ENCODE measurements around the gene CEL.
"Not testable (repeated sequence)": the region's sequence is repeated elsewhere in the genome, so short reads cannot be mapped to it uniquely, and the experiment has no call there.

The CEL gene

DNA sequence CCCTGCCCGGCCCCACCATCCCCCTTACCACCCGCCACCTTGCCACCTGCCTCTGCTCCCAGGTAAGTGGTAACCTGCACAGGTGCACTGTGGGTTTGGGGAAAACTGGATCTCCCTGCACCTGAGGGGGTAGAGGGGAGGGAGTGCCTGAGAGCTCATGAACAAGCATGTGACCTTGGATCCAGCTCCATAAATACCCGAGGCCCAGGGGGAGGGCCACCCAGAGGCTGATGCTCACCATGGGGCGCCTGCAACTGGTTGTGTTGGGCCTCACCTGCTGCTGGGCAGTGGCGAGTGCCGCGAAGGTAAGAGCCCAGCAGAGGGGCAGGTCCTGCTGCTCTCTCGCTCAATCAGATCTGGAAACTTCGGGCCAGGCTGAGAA is at the start of gene CEL:
Gene CEL, plus strand, starts transcription at position 218 of the 382 bp plus-strand sequence. Its CDS starts 22 bp downstream, at position 240.
- peak within 1 kb of the TSS; percentile 42 for H3K9ac ChIP-seq (ENCODE audit: low read length)
- not testable (repeated sequence) for H3K27ac ChIP-seq (ENCODE audit: low read depth, low read length); H3K9me3 ChIP-seq (ENCODE audit: control insufficient read depth, insufficient read depth, low read depth, low read length); H3K4me3 ChIP-seq (ENCODE audit: low read depth, low read length); H3K27me3 ChIP-seq (ENCODE audit: control insufficient read depth, insufficient read depth, low read length)
- peaks cover 30% of the 10 kb centered on the region for H3K4me1 ChIP-seq (ENCODE audit: control insufficient read depth, insufficient read depth, low read length)
- peaks cover 18% of the 10 kb centered on the region for H3K36me3 ChIP-seq (ENCODE audit: control insufficient read depth, insufficient read depth, low read length)

DNA sequence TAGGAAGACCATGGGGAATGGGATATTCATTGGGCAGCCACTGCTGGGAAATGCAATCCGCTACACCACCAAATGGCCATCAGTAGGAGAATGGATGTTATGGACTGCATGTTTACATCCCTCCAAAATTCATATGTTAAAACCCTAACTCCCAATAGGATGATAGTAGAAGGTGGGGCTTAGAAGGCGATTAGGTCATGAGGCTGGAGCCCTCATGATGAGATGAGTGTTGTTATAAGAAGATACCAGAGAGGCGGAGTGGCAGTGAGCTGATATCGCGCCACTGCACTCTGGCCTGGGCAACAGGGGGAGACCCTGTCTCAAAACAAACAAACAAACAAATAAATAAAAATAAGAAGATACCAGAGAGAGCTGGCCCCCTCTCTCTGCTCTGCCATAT is 47.1 kb upstream of the CEL start:
- Histone ChIP-seq H3K36me3 (ENCODE audit: control insufficient read depth, insufficient read depth, low read length) (no peaks in the 10 kb centered on the region), H3K27me3 (ENCODE audit: control insufficient read depth, insufficient read depth, low read length) (peaks cover 40% of the 10 kb centered on the region), H3K4me1 (ENCODE audit: control insufficient read depth, insufficient read depth, low read length) (no peaks in the 10 kb centered on the region), H3K9me3 (ENCODE audit: control insufficient read depth, insufficient read depth, low read depth, low read length) (no peaks in the 10 kb centered on the region), H3K9ac (ENCODE audit: low read length) (no peak overlapping the region), H3K27ac (ENCODE audit: low read depth, low read length) (no peak overlapping the region), H3K4me3 (ENCODE audit: low read depth, low read length) (no peak overlapping the region)

DNA sequence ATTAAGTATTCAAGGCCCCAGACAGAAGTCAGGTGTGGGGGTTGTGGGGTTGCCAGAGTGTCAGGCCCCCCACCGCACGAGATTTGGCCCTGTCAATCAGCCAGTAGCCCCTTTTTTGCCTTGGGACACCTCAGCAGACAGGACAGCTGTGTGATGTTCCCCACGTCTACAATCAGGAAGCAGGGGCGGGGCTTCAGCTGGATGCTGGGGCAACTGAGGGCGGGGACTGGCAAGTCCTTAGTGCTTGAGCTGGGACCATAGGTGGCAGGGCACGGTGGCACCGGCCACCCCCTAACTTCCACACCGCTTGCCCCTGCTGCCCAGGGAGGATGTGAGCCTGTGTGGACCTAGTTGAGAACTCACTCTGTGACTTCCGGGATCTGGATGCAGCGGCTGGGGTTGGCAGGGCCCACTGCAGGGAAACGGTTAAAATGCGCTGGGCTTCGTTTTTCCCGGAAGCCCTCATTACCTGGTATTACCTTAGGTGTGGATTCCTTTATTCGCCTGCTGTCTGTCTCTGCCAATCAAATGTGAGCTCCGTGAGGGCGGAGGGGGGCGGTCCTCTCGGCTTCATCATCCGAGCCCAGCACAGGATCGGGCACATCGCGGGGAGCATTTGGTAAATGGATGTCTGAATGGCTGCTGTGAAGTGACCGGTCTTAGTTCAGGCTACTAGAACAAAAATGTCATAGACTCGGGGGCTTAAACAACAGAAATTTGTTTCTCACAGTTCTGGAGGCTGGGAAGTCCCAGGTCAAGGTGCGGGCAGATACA is 38.5 kb upstream of the CEL start:
- H3K36me3 ChIP-seq (ENCODE audit: control insufficient read depth, insufficient read depth, low read length) = no peaks in the 10 kb centered on the region
- no peak overlapping the region for H3K27ac ChIP-seq (ENCODE audit: low read depth, low read length)
- no peak overlapping the region for H3K4me3 ChIP-seq (ENCODE audit: low read depth, low read length)
- H3K4me1 ChIP-seq (ENCODE audit: control insufficient read depth, insufficient read depth, low read length) = peaks cover 2% of the 10 kb centered on the region; the same call in 1 of the 2 replicates
- no peak overlapping the region for H3K9ac ChIP-seq (ENCODE audit: low read length)
- no peaks in the 10 kb centered on the region for H3K9me3 ChIP-seq (ENCODE audit: control insufficient read depth, insufficient read depth, low read depth, low read length)
- peaks cover 13% of the 10 kb centered on the region for H3K27me3 ChIP-seq (ENCODE audit: control insufficient read depth, insufficient read depth, low read length)

DNA sequence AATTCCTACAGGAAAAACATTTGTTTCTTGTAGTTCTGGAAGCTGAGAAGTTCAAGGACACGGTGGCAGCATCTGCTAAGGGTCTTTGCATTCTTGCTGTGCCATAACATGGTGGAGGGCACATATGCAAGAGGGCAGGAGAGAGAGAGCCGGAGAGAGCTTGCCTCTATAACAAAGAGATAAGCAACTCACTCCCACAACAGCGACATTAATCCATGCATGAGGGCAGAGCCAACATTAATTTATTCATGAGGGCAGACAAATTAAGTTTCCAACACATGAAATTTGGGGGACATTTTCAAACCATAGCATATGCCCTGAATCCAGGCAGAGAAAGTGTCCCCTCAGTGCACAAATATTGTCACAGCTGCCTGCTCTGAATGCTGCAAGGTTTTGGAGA is 35.4 kb upstream of the CEL start:
- H3K27ac ChIP-seq (ENCODE audit: low read depth, low read length) = no peak overlapping the region

DNA sequence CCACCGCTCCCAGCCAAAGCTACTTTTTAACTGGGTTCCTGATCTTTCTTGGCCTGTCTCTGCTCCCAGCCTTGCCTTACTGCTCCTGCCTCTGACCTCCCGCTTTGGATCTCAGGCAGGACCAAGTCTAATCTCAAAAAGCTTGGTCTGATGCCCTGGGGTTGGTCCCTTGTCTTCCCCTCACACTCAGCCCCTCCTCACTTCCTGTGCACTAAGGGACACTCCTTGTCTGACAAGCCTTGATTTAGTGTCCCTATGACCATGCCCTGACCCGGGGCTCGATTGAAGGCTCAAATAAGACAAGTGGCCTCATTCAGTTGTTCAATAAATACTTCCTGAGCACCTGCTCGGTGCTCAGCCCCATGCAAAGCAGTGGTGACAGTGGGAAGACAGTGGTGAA is 34.6 kb upstream of the CEL start:
- 0 out of 2 replicates have a peak, but pooled peaks cover under 1% of the 10 kb centered on the region for H3K36me3 ChIP-seq (ENCODE audit: control insufficient read depth, insufficient read depth, low read length)
- no peak overlapping the region for H3K9ac ChIP-seq (ENCODE audit: low read length)
- H3K9me3 ChIP-seq (ENCODE audit: control insufficient read depth, insufficient read depth, low read depth, low read length) = no peaks in the 10 kb centered on the region
- H3K27me3 ChIP-seq (ENCODE audit: control insufficient read depth, insufficient read depth, low read length) = peaks cover 12% of the 10 kb centered on the region; the same call in 1 of the 2 replicates
- no peak overlapping the region for H3K4me3 ChIP-seq (ENCODE audit: low read depth, low read length)
- no peak overlapping the region for H3K27ac ChIP-seq (ENCODE audit: low read depth, low read length)
- peaks cover 7% of the 10 kb centered on the region; the same call in 1 of the 2 replicates for H3K4me1 ChIP-seq (ENCODE audit: control insufficient read depth, insufficient read depth, low read length)

More for the DNA sequence above, 35.4 kb upstream of the CEL start:
- peaks cover 2% of the 10 kb centered on the region; the same call in 1 of the 2 replicates for H3K4me1 ChIP-seq (ENCODE audit: control insufficient read depth, insufficient read depth, low read length)
- no peak overlapping the region for H3K4me3 ChIP-seq (ENCODE audit: low read depth, low read length)
- H3K9ac ChIP-seq (ENCODE audit: low read length) = no peak overlapping the region
- H3K27me3 ChIP-seq (ENCODE audit: control insufficient read depth, insufficient read depth, low read length) = peaks cover 12% of the 10 kb centered on the region; the same call in 1 of the 2 replicates
- H3K36me3 ChIP-seq (ENCODE audit: control insufficient read depth, insufficient read depth, low read length) = no peaks in the 10 kb centered on the region
- no peaks in the 10 kb centered on the region for H3K9me3 ChIP-seq (ENCODE audit: control insufficient read depth, insufficient read depth, low read depth, low read length)

DNA sequence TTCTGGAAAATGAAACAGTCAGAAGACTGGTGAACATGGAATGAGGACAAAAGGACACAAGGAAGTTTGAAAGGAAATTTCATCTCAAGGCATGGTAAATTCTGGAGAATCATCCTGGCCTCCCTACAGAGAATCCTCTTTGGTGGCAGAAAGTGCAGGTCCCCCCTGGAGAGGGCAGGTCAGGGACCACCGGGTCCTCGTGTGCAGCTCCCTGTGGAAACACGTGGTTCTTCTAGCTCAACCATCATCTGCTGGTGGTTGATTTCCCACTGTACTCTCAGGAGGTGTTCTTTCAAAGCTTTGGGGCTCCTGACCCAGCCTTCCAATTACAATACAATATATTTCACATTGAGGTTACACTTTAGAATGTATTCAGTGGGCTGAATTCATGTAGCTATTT is 33.6 kb upstream of the CEL start:
- H3K27me3 ChIP-seq (ENCODE audit: control insufficient read depth, insufficient read depth, low read length) = peaks cover 12% of the 10 kb centered on the region; the same call in 1 of the 2 replicates
- H3K36me3 ChIP-seq (ENCODE audit: control insufficient read depth, insufficient read depth, low read length) = peaks cover 11% of the 10 kb centered on the region; the same call in 1 of the 2 replicates
- peaks cover 9% of the 10 kb centered on the region; the same call in 1 of the 2 replicates for H3K4me1 ChIP-seq (ENCODE audit: control insufficient read depth, insufficient read depth, low read length)
- H3K9ac ChIP-seq (ENCODE audit: low read length) = no peak overlapping the region
- H3K4me3 ChIP-seq (ENCODE audit: low read depth, low read length) = no peak overlapping the region
- no peak overlapping the region for H3K27ac ChIP-seq (ENCODE audit: low read depth, low read length)
- H3K9me3 ChIP-seq (ENCODE audit: control insufficient read depth, insufficient read depth, low read depth, low read length) = no peaks in the 10 kb centered on the region

DNA sequence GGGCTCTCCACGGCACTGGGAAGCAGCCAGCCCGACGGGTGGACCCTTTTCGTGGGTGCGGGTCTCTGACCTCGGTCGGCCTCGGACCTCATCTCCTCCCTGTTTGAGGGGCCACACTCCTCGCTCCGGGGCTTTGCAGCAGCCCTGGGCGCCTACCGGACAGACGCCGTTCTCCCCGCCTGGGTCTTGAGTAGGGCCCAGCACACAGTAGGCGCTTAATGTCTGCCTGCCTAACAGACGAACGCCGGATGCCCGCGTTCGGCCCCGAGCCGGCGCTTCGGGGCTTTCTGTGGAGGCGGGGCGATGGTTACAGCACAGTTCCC is 31.8 kb upstream of the CEL start:
- Histone ChIP-seq H3K9ac (ENCODE audit: low read length) (peak overlapping the region; percentile 86), H3K4me1 (ENCODE audit: control insufficient read depth, insufficient read depth, low read length) (peaks cover 9% of the 10 kb centered on the region; the same call in 1 of the 2 replicates), H3K27me3 (ENCODE audit: control insufficient read depth, insufficient read depth, low read length) (peaks cover 12% of the 10 kb centered on the region; the same call in 1 of the 2 replicates), H3K9me3 (ENCODE audit: control insufficient read depth, insufficient read depth, low read depth, low read length) (no peaks in the 10 kb centered on the region), H3K4me3 (ENCODE audit: low read depth, low read length) (peak overlapping the region; percentile 98), H3K36me3 (ENCODE audit: control insufficient read depth, insufficient read depth, low read length) (peaks cover 13% of the 10 kb centered on the region; the same call in 1 of the 2 replicates), H3K27ac (ENCODE audit: low read depth, low read length) (peak overlapping the region; percentile 72; the same call in 1 of the 2 replicates)

DNA sequence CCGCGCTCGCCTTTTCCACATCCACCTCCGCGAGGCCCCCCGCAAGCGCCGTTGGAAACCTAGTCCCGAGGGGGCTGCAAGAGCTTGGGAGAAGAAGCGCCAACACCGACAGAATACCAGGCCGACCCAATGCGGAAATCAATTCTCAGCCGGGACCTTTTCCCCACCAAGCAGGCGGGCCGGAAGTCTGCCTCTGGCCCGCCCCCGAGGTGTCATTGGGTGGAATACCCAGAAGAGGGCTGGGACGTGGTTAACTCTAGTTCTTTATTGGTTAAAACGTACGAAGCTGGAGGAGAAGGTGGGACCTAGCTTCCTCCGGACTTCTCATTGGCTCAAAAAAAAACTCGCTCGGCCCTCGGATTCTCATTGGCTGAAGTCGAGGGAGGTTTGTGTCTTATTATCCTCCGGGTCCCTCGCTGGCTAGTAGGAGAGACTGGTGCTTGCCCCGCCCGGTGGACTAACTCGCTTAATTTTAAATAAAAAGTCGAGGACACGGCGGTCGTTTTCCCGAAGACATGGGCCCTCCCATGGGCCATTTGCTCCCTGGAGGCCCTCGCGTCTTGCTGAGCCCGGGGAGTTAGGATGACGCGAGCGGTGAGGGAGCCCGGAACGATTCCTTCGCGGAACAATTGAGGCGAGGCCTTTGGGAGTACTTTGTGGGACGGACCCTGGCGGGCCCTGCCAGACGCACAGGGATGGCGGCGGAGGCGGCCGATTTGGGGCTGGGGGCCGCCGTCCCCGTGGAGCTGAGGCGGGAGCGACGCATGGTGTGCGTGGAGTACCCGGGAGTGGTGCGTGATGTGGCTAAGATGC is 31.3 kb upstream of the CEL start, which contains the start of gene GTF3C5:
Gene GTF3C5, plus strand, starts transcription at position 681 of the 813 bp plus-strand sequence. Its CDS starts 15 bp downstream, at position 696.
- H3K4me1 ChIP-seq (ENCODE audit: control insufficient read depth, insufficient read depth, low read length) = peaks cover 9% of the 10 kb centered on the region; the same call in 1 of the 2 replicates
- peaks cover 13% of the 10 kb centered on the region; the same call in 1 of the 2 replicates for H3K36me3 ChIP-seq (ENCODE audit: control insufficient read depth, insufficient read depth, low read length)
- peaks cover 10% of the 10 kb centered on the region; the same call in 1 of the 2 replicates for H3K27me3 ChIP-seq (ENCODE audit: control insufficient read depth, insufficient read depth, low read length)
- H3K9ac ChIP-seq (ENCODE audit: low read length) = peak within 1 kb of the TSS; percentile 89
- peak within 1 kb of the TSS; percentile 98 for H3K4me3 ChIP-seq (ENCODE audit: low read depth, low read length)
- peak within 1 kb of the TSS; percentile 82 for H3K27ac ChIP-seq (ENCODE audit: low read depth, low read length)
- no peaks in the 10 kb centered on the region for H3K9me3 ChIP-seq (ENCODE audit: control insufficient read depth, insufficient read depth, low read depth, low read length)

DNA sequence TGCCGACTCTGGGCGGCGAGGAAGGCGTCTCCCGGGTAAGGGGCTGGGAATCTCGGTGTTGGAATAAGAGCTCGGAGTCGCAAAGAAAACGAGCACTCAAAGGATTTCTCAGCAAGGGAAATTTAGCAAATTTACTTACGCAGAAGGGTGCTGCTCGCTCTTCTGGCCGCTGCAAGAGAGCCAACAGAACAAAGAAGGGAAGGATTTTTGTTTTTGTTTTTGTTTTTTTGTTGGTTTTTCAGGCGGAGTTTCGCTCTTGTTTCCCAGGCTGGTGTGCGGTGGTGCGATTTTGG is 30.7 kb upstream of the CEL start:
- peaks cover 4% of the 10 kb centered on the region; the same call in 1 of the 2 replicates for H3K27me3 ChIP-seq (ENCODE audit: control insufficient read depth, insufficient read depth, low read length)
- H3K4me3 ChIP-seq (ENCODE audit: low read depth, low read length) = peak overlapping the region; percentile 98
- H3K9me3 ChIP-seq (ENCODE audit: control insufficient read depth, insufficient read depth, low read depth, low read length) = no peaks in the 10 kb centered on the region
- peaks cover 13% of the 10 kb centered on the region; the same call in 1 of the 2 replicates for H3K36me3 ChIP-seq (ENCODE audit: control insufficient read depth, insufficient read depth, low read length)
- H3K4me1 ChIP-seq (ENCODE audit: control insufficient read depth, insufficient read depth, low read length) = peaks cover 9% of the 10 kb centered on the region; the same call in 1 of the 2 replicates
- H3K27ac ChIP-seq (ENCODE audit: low read depth, low read length) = peak overlapping the region; percentile 82
- peak overlapping the region; percentile 89 for H3K9ac ChIP-seq (ENCODE audit: low read length)

DNA sequence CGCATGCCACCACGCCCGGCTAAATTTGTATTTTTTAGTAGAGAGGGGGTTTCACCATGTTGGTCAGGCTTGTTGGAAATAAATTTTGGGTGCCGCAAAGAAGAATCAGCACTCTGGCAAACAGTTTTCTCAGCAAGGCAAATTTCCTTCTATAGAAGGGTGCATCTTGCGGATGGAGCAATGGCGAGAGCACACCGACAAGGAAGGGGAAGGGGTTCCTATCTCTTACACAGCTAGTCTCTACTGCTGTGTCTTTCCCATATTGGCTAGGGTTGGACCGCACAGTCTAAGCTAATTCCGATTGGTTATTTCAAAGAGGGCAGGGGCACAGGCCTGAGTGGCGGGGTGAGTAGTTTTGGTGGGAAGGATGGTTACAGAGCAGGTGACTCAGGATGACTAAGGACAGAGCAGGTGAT is 30.3 kb upstream of the CEL start:
- Histone ChIP-seq H3K9ac (ENCODE audit: low read length) (peak overlapping the region; percentile 89), H3K27me3 (ENCODE audit: control insufficient read depth, insufficient read depth, low read length) (peaks cover 3% of the 10 kb centered on the region; the same call in 1 of the 2 replicates), H3K4me1 (ENCODE audit: control insufficient read depth, insufficient read depth, low read length) (peaks cover 9% of the 10 kb centered on the region; the same call in 1 of the 2 replicates), H3K27ac (ENCODE audit: low read depth, low read length) (no peak overlapping the region), H3K4me3 (ENCODE audit: low read depth, low read length) (peak overlapping the region; percentile 98), H3K9me3 (ENCODE audit: control insufficient read depth, insufficient read depth, low read depth, low read length) (no peaks in the 10 kb centered on the region), H3K36me3 (ENCODE audit: control insufficient read depth, insufficient read depth, low read length) (peaks cover 13% of the 10 kb centered on the region; the same call in 1 of the 2 replicates)

Measured in HUES6 (cell line).